COLO668 (cell line): ENCODE results near the gene CEP112.
"Not testable (repeated sequence)": the region's sequence is repeated elsewhere in the genome, so short reads cannot be mapped to it uniquely, and the experiment has no call there.

ENCODE experiments used
- DNase-seq: peaks from one replicate; lab custom pipeline; 2025; ENCODE audit not compliant: unreplicated experiment; lab: John Stamatoyannopoulos, UW

Gene CEP112

DNA sequence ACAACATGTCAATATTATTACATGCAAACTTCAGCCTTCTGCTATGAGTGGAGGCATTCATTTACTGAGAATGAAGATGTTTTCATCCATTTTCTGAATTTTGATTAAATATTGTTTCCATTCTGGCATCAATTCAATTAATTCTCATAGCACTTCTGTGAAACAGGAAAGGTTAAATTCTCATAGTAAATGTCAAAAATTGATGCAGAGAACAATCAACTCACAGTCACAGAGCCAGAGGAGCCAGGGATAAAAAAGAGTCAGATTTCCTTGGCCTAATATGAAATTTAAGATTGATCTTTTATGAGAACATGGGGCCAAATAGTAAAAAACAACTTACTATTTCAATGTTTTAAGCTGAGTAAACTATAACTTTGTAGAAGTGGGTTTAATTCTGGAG lies 446.7 kb downstream of the CEP112 start:
- DNase-seq: no peak

DNA sequence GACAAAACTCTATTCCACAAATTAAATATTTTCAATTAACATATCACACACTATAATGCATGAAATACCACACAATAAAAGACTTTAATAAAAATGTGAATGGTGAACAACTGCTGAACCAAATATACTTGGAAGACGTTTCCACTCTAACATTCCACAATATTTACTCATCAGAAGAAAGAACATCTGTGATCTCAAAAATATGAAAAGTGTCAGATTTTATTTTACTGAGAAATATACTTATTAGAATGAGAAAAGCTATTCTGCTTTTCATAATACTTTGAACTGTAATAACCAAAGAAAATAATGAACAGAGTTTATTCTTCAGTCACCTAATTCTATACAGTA lies 448.7 kb downstream of the CEP112 start:
- no peak for DNase-seq

DNA sequence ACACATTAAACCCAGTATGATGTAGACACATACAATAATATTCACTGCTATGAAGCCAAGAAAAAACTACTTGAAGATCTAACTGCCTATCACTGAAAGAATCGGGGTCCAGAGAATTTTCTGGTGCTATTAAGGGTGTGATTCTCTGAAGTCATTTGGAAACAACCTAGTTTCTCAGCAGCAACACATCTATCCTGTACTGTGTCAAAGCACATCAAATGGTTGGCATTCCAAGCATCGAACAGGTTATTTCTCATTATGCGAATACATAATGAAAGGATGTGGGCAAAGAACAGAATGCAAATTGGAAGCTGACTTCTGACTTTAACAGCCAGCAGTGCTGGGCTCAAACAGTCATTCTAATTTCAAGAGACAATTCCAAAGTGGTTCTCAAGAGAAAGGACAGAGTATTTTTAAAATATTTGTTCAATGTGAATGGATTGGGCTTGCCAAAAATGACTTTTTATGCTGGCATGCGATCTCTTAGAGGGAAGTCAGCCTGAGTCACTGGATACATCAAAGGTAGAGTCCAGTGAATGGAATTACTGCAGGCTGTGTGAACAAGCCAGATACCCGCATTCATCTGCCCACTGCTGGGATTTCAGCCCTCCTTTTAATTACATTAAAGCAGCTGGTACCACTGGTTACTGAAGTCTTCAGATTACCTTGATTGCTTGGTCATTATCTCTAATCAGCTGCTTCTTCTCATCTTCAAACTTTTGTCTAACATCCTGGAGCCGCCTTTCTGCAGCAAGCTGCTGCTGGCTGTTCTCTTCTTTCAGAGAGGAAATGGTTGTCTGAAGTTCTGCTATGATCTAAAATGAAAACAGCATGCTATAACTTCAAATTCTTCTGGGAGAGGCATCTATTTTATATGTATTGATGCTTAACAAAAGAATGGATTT lies 449.3 kb downstream of the CEP112 start:
- no peak for DNase-seq

DNA sequence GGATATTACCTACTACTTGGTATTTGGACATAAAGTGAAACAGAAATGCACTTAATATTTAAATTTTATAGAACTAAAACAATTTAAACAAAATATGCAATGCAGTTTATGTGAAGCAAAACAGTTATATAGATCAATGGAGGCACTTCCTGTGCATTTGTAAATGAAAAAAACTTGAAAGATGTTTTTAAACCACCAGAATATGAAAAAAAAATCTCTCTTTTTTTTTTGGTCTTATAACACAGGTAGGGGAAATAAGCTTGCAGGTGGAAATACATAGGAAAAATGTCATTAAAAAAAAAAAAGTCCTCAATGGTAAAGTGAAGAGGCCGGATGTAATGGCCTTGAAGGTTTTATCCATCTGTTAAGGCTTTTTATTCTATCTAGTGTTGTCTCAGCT lies 450.2 kb downstream of the CEP112 start:
- DNase-seq: no peak

DNA sequence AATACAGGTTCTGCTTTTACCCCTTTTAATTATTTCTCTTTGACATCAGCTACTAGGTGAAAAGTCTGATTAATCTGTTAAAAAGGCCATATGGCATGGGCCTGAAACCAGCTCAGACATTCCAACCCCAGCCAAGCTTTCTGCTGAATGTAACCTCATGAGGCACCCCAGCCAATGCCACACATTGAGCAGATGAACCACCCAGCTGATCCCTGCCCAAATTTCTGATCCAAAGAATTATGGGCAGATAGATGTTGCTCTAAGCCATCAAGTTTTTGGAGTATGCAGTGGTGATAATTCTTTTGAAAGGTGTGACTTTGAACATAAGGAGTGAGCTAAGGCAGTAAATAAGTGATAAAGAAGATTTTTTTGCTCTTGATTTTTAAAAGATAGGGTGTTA lies 452.9 kb downstream of the CEP112 start:
- no peak for DNase-seq

DNA sequence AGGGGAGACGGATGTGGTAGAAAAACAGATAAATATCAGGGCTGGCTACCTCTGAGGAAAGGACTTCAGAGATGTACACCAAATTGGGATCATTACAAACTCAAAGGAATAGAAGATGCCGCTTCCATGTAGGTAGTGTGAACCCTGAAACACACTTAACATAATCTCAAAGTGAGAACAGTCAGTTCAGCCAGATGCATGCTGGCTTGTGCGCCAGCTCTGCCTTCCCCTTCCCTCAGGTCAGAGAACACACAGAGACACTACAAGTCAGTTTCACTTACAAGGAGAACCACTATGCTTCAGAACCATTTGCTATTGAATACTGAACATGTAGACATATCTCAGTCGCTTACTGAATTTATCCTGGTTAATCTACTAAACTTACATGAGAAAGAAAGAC lies 454.5 kb downstream of the CEP112 start:
- no peak for DNase-seq

DNA sequence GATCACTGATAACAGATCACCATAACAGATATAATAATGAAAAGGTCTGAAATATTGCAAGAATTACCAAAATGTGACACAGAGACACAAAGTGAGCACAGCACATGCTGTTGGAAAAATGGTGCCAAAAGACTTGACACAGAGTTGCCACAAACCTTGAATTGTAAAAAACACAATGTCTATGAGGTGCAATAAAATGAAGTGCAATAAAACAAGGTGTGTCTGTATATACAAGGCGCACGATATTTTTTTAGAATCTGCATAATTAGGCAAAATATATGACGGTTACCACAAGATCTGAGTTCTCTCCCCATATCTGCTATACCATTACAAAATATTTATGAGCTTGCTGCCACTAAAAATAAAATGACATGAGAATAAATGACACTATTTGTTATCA lies 458.6 kb downstream of the CEP112 start:
- no peak for DNase-seq

DNA sequence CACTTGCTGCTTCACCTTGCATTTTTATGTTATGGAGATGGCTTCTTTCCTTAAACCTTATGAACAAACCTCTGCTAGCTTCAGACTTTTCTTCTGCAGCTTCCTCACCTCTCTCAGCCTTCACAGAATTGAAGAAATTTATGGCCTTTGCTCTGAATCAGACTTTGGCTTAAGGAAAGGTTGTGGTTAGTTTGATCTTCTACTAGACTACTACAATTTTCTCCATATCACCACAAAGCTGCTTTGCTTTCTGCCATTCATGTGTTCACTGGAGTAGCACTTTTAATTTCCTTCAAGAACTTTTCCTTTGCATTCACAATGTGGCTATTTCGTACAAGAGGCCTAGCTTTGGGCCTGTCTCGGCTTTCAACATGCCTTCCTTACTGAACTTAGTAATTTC lies 459.3 kb downstream of the CEP112 start:
- DNase-seq: not testable (repeated sequence)

DNA sequence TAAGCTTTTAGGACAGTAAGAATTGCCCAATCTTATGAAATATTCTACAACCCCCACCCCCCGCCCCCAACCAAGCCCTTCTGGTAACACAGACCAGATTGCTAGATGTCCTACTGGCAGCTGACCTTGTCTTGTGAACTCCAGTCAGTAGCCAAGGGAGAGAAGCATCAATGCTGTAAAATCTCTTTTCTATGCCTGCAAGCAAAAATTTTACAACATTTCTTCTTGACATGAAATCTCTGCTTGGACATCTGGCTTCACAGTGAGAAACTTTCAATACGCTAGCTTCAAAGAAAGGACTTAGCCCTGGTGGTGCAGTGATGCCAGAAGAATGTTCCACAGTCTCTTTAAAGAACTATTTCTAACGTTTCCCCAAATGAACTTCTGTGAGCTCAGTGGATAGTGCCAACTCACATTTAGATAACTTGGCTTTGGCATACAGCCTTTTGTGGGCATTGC lies 461.2 kb downstream of the CEP112 start:
- no peak for DNase-seq

DNA sequence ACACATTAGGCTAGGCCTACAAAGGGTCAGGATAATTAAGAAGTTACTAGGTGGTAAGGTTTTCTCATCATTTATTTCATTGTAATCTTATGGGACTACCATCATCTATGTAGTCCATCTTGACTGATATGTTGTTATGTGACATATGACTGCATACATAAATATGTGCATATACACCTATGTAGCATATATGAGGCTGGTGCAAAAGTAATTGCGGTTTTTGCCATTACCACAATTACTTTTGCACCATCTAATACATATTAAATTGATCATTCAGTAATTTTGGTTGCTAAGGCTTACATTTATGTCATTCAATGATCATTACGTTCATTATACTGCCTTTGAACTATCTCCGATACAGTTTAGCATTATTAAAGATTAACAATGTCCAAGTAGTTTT lies 462.7 kb downstream of the CEP112 start:
- no peak for DNase-seq

DNA sequence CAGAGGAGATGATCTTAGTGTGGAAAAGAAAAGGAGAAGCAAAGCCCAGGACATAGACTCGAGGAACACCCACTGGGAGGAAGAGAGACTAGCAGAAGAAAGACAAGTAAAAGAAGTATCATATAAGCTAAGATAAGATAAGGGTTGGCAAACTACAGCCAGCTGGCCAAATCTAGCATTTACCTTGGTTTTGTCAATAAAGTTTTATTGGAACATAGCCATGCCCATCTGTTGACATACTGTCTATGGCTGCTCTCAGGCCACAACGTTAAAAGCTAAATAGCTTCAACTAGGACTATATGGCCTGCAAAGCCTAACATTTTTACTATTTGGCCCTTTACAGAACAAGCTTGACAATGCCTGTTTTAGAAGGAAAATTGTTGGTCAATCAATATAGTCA lies 464.1 kb downstream of the CEP112 start:
- DNase-seq: no peak

DNA sequence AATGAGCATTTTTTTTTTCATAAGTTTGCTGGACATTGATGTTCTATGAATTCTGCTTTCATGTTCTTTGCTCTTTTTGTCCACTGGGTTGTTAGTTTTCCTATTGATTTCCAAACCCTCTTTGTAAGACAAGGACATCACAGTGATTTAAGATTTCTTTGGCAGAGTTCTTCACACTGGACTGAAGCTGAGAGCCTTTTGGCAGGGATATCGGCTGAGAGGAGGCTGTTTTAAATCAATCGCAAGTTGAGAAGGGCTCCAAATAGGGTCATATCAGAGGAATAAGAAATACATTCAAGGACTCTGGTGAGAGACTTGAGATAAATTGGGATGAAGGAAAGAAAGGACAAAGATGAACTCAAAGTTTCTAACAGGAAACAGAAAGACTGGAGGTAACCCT lies 464.7 kb downstream of the CEP112 start:
- no peak for DNase-seq

DNA sequence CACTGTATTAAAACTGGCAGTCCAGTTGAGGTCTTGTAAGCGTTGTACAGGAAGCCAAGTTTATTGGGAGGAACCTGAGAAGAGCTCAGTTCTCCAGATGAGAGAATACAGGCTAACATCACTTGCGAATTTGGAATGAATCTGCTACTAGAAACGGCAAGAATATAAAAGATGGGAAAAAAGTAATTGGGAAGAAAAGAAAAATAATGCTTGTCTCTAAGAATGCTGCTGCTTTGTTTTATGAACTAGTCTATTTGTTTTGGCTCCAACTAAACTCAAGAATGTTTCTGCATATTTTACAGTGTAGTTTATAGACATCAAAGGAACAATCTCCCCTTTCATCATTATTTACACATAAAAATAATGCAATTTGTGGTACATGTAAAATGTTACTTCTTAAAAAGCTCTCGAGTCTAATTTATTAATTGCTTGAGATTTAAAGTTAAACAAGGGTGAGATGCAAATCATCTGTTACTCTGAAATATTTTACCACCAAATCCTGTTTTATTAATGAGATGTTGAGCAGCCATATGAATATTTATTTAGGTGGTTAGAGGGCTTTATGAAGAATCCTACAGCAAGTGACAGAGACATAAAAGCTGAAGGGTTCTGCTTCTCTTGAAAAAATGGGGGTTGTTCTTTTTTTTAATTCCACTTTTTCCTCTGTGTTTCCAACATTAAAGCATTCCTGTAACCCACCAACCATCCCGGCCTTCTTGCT lies 468.3 kb downstream of the CEP112 start:
- no peak for DNase-seq

DNA sequence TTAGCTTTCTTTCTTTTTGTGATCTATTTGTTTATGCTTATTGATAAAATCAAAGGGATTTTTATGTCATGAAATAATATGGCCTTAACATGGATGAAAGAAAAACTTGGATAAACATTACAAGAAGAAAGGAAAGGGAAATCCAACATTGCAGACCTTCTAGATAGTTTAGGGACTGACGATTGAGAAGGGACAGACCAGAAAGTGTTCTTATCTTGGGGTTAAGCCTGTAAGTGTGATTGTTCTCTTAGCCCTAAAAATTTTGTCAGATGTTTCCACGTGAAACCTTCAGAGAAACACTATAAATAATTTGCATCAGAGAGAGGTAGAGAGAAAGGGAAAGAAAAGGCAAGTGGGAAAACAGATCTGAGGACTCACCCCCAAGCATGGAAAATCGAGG lies 473.3 kb downstream of the CEP112 start:
- no peak for DNase-seq

DNA sequence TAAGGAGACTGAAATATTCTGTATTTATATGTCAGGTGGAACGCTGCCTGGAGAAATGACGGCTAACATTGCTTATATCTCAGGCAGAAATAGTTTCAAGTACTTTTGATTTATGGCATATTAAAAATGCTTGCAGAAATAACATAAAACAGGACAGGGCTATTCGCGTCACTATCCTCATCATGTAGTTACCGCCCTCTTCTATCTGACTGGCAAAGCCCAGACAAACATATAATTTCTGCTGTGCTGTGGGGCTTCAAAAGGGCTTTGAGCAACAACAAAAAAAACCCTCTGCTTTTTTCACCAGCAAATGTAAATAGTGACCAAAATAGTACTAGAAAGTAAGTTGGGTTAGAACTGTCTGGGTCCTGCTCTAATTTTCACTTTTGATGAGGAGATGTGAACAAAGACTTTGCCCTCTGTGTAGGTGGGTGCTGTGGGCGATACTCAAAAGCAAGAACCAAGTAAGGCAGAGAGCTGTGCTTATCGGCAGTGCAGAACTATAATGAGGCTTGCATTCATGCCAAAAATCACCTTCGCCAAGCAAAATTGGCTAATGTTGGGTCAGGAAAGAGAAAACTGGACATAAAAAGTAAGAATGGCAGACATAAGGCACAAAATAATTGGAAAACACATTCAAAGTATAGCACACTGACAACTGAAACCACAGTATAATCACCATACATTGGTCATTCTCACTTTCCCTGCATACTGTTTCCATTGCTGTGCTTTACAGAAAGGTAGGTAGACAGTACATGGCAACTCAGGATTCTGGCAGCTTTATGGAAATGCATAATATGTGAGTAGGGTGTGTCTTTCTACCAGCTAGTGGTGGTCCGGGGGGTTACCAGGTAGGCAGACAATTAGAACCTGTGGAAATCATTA lies 479.3 kb downstream of the CEP112 start:
- DNase-seq: no peak

DNA sequence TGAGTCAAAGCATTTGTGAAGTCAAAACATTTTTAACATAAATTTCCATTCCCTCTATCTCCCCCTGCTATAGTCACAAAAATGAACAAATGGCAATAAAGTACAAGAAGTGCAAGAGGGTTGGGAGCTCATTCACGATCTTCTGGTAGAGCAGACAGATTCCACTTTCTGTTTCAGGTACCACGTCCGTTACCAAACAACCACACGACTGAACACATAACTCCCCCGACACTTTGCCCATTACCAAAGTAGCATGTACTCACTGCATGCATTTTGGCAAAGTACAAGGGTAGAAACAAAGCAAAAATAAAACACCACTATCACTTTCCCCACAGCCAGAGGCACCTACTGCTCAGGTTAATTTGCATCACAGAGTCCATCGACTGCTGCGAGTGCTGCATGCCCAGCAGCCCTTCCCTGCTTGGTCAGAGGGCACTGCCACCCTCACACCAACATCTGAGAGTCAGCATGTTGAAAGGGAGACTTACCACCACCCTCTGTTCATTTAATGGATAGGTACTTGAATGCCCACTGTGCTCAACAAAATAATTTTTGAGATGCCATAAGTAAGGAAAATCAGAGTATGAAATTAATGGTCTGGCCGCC lies 480.2 kb downstream of the CEP112 start:
- no peak for DNase-seq

DNA sequence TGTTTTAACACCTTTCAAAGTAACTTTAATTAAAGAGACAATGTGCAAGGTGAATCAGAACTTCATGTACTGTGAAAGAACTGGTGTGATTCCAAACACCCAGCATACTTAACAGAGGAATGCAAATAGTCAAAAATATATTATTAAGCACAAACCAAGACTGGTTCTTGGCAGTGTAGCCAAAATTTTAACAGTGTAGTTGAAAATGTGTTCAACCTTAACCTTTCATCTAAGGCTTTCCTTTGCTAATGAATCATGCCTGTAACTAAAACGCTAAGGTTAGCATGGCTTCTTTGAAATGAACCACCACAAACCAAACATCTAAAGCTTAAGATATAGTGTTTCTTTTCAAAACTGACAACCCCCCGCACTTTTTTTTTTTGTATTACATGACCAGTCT lies 484.2 kb downstream of the CEP112 start:
- no peak for DNase-seq

DNA sequence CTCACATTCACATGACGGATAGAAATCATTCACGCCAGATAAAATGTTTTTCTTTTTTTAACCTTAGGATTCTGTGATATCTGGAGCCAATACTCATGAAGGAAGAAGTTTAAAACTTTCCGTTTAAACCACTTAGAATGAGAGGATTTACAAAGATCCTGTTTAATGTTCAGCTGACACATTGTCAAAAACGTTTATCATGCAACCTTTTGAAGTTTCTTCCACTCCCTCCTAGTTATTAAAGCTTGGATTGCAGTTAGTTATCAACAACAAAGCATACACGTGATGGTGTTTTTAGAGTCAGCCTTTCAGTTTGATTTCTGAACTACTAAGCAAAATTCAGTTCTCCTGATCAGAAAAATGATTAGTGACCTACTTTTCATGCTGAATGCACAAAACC lies 487.2 kb downstream of the CEP112 start:
- DNase-seq: no peak

DNA sequence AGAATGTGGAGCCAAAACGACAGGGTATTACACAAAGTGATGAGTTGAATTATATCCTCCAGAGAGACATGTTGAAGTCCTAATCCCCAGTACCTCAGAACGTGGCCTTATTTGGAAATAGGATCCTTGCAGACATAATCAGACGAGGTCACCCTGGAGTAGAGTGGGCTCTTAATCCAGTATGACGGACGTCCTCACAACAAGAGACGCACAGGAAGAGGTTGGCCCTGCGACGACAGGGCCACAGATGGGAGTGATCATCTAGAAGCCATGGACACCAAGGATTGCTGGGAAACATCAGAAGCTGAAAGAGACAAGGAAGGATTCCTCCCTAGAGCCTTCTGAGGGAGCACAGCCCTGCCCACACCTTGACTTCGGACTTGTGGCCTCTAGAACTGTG lies 488.0 kb downstream of the CEP112 start:
- DNase-seq: no peak

DNA sequence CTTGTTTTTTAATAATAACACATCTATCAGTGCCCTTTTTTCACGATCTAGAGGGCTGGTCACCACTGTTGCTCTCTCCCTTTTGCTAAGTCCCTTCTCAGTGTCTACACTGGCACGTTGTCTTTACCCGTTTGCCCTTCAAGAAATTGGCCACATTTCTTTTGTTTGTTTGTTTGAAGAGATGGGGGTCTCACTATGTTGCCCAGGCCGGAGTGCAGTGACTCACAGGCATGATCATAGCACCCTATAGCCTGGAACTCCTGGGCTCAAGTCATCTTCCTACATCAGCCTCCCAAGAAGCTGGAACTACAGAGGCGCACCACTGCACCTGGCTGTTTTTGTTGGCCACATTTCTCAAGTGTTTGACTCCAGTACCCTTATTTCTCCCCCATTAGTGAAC lies 492.5 kb downstream of the CEP112 start:
- DNase-seq: no peak
